ENCODE data around the gene SRL.
"Not testable (repeated sequence)": the region's sequence is repeated elsewhere in the genome, so short reads cannot be mapped to it uniquely, and the experiment has no call there.

The SRL gene

DNA sequence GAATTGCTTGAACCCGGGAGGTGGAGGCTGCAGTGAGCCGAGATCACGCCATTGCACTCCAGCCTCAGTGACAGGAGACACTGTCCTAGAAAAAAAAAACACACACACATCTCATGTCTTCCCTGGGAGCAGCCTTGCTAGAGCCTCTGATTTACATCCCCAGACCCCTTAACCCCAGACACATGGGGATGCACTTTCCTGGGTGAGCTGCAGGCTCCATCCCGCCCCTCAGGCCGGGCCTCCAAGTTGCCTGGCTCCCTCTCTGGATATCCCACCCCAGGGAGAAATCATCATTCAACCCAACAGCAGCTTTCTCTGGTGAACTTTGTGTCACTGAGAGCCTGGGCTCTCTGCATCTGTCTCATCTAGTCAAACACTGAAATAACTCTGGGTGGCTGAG is 21.5 kb downstream of the SRL start:
- DNase-seq: no peak

DNA sequence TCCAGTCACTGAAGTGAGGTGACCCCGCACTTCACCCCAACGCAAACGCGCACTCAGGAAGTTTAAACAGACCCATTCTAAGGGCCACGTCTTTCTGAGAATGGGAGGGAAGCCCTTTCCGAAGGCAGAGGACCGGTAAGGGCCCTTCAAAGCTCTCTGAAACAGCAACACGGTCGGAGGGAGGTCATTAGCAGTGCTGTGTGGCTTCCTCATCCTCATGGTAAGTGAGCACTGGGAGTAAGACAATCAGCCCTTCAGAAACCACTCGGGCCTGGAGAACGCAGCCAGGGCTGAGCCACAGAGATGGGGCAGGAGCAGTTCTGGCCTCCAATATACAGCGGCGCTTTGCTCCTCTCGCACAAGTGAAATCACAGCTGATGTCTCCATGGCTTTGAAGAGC is 23.7 kb downstream of the SRL start:
- DNase-seq: no peak

DNA sequence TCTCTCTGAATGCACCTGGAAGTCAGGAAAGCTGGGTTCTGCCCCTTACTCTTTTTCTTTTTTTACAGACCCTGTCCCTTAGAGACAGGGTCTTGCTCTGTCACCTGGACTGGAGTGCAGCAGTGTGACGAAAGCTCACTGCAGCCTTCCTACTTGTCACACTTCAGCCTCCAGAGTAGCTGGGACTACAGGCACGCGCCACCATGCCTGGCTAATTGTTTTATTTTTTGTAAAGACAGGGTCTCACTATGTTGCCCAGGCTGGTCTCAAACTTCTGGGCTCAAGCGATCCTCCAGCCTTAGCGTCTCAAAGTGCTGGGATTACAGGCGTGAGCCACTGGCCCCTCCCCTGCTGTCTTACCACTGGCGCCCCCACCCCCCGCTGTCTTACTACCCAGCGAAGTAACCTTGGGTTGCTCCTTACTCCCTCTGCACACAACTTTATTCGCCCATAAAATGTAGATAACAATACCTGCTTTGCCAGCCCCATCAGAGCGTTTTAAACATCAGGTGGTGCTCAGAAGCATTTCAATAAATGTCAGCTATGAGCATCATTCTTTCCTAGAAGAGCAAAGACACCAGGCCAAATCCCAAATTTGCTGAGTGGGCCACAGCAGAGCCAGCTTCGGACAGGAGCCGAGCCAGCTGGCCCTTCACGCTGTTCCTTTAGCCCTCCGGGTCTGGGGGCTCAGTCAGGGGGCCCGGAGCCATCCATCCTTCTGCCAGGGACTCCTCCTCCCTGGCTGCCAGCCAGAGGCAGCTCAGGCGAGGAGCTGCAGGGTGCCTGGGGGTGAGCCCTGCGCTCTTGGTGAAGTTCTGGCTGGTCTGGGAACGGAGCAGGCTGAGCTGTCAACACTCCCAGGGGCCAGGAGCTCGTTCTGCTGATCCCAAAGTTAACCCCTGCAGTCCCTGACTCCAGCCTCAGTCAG is 24.4 kb downstream of the SRL start:
- no peak for DNase-seq

DNA sequence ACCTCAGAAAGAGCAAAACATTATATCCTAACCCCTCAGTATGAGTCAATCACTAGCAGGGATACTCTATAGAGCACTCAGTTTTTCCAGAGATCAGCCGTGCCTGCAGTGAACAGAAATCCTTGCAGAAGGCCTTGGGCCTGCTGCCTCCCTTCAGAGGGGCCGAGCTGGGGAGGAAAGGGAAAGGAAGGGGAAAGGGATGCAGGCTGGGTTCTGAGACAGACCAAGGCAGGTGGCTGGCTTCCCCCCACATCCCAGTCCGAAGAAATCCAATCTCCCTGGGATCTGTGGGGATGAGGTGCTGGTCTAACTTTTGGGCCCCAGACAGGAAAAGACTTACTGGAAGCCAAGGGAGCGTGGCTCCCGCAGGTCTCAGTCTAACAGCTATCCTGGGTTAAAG is 25.3 kb downstream of the SRL start:
- DNase-seq: no peak

DNA sequence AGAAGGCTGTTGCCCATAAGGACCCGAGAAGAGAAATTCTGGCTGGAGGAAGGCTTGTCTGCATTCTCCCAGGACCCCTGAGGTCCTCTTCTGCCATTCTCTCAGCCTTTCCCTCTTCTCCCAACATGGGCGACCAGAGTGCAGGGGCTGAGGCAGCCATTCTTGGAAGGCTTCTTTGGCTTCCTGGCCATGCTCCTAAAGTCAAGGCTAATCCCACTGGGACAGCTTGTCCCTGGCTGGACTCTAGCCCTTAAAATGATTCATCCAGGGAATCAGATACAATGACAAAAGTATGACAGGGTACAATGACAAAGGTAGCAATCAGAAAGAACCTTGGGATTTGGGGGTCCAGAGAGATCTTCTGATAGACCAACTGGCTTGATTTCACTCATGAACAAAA is 26.8 kb downstream of the SRL start:
- no peak for DNase-seq

DNA sequence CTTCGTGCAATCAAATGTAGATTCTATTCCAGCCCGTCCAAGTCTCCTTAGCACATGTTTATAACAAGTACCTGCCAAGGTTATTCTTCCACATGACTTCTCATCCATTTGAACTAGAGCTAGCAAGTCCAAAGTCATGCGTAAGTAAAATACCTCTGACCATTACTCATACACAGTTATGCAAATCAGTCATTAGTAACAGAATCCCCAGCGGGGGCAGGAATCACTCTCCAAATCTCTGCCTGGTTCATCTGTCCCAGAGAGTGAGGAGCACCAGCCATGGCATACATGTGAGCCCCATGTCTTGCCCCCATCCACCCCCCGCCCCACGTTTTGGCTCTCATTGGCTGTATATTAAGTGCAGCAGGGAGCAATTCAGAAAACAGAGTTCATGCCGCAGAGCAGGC is 27.7 kb downstream of the SRL start:
- DNase-seq: no peak

DNA sequence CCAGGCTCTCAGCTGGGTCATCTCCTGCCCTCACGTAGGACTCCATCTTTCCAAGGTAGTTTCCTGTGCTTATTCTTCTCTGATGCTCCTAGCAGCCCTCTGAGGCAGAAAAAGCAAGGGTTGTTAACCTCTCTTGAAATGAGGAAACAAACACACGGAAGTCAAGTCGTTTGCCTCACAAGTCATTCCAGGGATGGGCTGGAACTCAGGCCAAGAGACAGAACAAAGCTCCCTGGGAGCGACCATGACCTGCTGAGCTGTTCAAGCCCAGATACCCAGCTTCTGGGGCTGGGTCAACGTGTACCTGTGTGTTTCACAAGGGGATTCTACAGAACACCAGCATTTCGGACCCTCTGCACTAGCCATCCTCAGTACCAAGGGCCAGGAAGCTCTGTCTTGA is 28.1 kb downstream of the SRL start:
- no peak for DNase-seq

DNA sequence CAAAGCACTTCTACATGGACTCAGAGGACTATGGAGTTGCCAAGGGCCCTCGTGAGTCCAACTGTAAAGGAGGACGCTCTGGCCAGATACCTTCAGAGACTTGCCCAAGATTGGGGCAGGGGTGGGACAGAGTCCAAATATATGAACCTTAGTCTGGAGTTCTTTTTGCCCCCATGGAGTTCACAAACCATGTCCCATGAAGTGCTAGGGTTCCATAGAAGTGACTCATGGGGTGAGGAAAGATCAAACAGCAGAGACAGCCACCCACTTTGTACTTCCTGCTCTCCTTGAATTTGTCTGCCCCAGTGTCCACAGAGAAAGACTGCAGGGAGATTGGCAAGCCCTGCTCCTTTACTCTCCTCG is 29.0 kb downstream of the SRL start:
- DNase-seq: no peak

DNA sequence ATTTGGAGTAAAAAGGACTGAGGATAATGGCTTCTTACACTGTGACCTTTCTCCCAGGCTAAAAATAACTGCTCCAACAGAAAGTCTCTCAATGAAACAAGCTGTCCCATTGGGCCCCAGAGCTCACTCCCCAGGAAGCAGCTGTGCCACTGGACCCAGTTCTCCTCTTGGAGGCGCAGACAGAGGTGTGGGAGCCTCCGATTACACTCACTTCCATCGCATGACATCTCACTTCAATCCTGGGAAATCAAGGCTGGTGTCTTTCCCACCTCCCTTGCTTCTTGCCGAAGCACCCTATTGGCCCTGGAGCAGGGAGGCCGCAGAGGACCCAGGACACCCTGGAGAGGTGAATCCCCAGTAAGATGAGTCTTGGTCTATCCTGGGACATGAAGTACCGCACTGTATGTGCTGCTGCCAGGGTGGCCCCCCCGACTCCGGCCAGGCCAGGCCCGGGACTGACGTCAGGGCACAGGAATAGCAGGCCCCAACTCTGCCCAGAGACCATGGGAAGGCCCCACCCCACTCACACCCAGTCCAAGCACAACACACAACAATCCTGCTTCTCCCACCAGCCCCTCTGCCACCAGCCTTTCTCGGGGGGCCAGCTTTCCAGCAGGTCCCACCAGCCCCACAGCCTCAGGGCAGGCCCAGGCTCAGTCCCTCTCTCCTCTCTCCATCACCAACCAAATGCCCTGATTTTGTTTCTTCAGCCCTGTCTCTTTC is 29.5 kb downstream of the SRL start:
- no peak for DNase-seq

DNA sequence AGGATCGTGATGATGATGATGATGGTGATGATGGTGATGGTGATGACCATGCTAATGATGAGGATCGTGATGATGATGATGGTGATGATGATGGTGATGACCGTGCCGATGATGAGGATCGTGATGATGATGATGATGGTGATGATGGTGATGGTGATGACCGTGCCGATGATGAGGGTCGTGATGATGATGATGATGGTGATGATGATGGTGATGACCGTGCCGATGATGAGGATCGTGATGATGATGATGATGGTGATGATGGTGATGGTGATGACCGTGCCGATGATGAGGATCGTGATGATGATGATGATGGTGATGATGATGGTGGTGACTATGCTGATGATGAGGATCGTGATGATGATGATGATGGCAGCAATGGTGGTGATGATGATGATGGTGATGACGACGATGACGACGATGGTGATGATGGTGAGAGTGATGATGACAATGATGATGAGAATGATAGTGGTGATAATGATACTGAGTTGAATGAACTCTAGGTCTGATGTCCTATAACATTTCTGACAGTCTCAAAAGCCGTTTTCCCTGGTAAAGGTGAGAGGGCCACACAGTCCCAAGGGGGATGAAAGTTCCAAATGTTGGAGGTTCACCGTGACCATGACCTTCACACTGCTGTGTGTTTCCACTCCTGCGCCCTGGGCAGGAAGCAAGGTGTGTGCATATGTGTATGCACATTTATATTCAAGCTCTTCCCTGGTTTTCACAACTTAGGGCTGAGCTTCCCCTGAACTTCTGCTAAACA is 30.3 kb downstream of the SRL start:
- DNase-seq: not testable (repeated sequence)

DNA sequence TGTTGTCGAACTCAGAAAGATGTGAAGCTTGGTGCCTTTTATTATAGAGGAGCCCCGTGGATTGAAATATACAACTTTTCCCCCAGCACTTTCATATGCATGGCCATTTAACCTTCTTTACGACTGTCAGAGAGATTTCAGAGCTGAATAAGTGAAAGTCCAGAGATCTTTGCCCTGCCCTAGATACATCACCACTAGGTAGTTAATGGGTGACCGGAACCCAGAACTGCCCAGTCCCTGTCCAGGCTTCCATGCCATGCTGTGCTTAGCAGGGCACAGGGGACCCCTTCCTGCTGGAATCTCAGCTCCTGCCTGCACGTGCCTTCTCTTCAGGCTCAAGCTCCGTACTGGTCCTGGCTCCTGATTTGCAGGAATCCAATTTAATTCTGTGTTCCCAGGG is 32.2 kb downstream of the SRL start:
- no peak for DNase-seq

DNA sequence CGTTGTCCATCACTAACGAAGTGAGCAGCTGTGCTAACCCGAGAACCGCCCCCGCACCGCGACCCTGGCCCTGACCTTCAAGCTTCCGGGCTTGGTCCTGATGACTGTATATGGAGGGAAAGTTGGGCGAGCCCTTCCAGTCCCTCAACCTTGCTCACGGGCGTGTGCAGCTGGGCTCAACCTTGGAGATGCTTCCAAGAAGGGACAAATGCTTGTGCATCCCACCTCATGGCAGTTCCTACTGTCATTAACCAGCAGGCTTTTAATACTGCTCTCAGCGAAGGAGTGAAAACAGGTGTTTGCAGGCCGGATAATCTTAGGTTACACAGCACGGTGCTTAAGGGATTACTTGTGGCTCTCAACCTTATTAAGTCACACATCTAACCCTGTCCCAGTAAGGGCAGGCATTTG is 33.5 kb downstream of the SRL start:
- DNase-seq: no peak

DNA sequence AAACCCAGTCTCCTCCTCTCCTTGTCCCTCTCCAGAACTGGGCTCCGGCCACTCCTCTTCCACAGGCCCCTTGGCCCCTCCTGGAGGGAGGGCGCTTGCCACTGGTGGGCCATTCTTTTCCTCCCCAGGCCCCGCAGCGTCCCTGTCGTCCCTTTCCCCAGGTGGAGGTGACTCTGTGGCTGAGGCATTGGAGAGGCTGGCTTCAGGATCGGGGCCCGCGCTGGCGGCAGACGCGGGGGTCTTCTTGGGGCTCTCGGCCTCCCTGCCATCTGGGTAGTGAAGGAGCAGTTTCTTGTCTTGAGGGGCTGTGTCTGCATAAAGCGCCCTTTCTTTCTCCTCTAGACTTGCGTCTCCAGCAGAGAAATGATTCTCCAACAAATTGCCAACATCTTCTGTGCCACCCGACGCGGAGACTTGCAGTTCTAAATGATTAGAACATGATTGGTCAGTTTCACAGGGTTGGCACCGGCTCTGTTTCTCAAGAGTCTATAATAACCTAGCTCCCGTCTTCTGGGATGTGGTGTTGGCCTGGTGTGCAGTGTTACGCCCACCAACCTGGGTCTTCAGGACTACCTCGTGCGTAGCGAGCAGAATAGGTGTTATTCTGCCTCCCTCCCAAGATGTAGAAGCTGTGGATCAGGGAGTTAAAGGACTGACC is 34.1 kb downstream of the SRL start:
- DNase-seq: no peak

DNA sequence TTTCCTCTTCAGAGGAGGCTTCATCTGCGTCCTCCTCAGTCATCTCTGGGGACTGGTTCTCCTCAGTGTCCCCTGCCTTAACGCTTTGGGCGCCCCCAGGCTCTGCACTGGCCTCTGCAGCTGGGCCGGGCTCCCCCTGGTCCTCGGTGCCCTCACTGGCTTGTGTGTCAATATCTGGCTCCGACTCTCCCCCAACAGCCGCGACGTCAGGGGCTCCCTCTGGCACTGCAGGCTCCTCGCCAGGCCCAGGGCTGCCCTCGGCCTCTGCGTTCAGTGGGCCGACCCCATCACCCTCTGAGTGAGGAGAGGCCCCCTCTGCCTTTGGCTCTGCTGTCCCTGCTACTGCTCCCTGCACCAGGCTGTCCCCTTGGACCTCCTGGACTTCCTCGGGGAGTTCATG is 34.7 kb downstream of the SRL start:
- DNase-seq: no peak

DNA sequence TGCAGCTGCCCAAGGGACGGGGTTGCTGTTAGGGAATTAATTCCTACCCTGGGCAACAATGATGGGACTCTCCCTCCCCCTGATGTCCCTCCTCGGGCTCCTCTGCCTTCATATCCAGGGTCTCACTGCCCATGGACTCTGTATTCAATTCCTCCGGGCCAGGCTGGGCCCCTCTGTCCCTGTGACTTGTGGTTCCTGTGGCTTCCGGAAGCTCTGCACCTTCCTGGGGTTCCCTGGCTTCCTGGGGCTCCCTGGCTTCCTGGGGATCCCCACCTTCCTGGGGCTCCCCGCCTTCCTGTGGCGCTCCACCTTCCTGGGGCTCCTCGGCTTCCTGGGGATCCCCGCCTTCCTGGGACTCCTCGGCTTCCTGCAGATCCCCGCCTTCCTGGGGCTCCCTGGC is 35.2 kb downstream of the SRL start:
- no peak for DNase-seq

DNA sequence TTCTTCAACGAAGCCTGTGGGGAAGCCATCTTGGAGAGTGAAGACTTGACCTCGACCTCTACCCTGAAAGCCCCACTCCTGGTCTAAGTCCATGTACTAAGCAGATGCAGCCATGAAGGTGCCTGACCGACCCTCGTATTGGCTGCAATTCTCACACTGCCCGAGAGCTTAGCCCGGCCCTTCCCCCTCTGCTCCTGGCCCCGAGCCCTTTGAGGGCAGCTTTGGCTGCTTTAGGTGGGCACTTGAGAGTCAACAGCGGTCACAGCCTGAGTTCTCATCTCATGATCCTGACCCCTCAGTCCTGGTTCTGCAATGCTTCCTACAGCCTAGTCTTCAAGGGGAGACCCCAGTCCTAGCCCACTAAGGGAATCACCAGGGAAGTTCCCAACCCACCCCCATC is 35.9 kb downstream of the SRL start:
- DNase-seq: no peak

DNA sequence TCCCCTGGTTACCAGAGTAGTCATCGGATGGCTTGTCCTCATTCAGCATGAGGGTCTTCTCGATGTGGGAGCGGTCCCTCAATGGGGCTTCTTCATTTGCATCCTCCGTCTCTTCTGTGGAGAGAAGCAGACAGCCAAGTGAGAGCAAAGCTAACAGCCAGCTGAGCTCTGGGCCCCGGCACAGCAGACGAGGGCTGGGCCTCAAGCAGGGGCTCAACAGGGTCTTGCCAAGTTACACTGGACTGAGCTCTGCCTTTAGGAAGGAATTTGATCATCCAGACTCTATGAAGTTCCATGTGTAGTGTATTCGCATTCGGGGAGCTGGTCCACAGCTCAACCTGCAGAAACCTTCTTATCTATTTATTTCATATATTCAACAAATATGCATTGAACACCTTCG is 37.4 kb downstream of the SRL start:
- DNase-seq: no peak

DNA sequence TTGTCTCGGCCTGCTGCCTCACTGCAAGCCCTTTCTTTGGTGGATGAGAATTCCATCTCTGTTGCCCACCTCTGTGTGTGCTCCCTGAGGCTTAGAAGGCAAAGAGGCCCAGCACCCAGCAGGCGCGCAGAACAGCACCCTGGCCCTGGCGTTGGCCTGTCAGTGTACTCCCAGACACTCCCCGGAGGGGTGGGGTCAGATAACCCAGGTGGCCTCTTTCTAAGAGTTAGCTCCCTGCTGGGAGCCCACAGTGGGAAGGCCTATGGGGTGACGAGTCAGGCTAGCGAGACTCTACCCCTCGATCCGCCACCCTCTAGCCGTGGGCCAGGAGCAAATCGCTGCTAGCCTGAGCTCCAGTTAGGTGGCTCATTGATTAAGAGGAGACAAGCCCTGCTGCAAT is 38.1 kb downstream of the SRL start:
- no peak for DNase-seq

DNA sequence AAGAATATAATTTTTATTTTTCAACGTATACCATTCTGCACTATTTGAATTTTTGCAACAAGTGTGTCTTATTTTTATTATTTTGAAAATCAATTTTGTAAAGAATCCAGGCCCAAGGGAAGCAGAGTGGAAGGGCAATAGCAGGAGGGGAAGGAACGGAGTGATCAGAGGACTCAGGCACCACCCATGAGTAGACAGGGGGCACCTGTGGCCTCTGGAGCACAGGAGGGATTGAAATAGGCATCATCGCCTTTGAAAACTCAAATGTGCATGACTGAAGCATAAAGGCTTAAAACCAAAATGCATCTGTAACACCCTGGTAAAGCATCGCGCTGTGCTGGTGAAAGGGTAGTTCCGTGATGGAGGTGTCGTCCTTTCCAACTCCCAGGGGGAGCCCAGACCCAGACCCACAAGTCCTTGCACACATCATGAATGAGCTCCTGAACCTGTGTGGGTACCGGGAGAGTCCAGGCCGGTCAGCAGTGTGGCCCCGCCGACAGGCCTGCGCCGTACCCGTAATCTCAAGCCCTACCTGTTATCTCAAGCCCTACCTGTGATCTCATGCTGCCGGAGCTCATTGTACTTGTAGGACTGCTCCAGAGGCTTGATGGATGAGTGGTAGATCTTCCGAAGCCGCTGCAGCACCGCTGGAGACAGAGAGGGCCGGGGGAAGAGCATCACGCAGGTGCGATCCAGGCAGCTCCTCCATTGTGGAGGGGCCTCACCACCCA is 39.1 kb downstream of the SRL start:
- DNase-seq: no peak

DNA sequence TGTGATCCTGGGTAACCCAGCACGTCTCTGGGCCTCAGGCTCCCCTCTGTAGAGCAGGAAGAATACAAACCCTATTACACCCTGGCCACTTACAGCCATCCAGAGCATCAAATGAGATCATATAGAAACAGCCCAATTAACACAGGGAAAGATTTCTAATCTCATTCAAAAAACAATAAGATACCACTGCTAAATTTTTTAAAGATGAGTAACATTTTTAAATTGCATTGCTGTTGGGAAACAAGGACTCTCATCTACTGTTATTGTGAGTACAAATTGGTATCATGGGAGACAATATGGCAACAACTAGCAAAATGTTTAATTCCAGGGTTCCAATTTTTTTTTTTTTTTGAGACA is 41.1 kb downstream of the SRL start:
- DNase-seq: no peak

DNA sequence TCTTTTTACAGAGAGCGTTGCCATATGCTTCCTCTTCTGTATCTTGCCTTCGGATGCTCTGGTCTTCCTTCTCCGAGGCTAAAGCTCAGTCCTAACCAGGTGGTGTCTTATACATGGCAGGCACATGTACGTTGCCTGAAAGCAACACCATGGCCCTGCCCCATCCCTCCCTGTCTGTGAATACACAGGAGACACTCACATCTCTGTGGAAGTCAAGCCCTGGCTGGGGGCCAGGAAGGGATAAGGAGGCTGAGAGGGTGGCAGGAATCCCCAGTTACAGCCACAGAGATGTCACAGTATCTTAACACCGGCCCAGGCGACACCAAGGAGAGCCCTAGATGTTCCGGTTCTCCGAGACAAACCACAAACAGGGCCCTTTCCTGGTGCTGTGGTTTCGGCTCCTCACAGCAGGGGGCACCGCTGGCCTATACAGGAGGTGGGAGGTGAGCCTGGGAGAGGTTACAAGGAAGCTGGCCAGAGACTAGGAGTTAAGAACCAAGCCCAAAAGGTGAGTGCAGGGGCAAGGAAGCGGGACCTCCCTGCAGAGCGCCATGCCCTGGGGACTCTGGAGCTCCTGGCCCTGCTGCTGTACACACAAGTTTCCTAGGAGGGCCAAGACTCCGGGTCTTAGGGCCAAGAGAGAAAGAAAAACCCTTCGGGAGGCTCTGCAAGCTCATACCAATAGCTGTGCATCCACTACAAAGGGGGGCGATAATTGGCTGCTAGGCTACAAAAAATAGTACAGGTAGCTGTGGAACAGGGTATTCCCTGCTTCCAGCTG is 41.7 kb downstream of the SRL start:
- peak; percentile 36 for DNase-seq

DNA sequence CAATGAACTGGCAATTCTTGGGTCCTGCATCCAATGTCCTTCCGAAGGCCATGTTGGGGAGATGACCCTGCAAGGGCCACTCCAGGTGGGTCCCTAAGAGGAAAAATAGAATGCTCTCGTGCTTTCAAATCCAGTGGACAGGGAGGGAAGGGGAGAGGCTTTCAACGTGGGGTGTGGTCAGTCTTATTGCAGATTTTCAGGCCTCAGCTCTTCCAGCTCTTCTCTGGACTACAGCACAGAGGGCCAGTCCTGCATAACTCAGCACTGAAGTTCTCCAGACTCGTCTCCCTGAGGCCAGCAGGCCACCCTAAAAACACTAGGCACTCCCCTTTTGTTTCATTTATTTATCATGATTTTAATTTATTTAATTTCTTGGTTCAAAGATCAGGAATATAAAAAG is 43.1 kb downstream of the SRL start:
- DNase-seq: no peak
